SK-MEL-5 (cell line): ENCODE results near the gene CBLIF. TPM values are rescaled to one million over a fixed set of nuclear protein-coding genes. Genes with fewer than 3 reads are reported as not detected.

ENCODE experiments used
- total RNA-seq: library from RNA; depleted of rRNA; stranded (reverse); fragments of >200 nt; shearing (Covaris generic); gene quantifications from 2 replicates; pipeline ENCODE4 v1.2.3, GENCODE V29; 2014; rRNA removed

CBLIF gene
- total RNA-seq, 1 experiment from 2014 or later: 0.55 TPM

Other genes starting within 250 kb of the CBLIF start
- 17.8 and 21.1 TPM in 2 replicates for gene OSBP, start 229.7 kb downstream of the CBLIF start, total RNA-seq
- gene PATL1, start 176.5 kb downstream of the CBLIF start, total RNA-seq: 18.4 and 21.0 TPM in 2 replicates
- gene OR10V1, start 131.7 kb downstream of the CBLIF start, total RNA-seq: not detected in 2 replicates
- gene STX3, start 90.1 kb downstream of the CBLIF start, total RNA-seq: 75.8 and 82.8 TPM in 2 replicates
- 59.8 and 61.8 TPM in 2 replicates for gene MRPL16, start 34.7 kb downstream of the CBLIF start, total RNA-seq
- 219 and 227 TPM in 2 replicates for gene TCN1, start 21.0 kb upstream of the CBLIF start, total RNA-seq
- gene OOSP3, start 33.3 kb upstream of the CBLIF start, total RNA-seq: not detected in 2 replicates
- gene OOSP1, start 92.9 kb upstream of the CBLIF start, total RNA-seq: not detected in 2 replicates
- gene OOSP4A, start 118.5 kb upstream of the CBLIF start, total RNA-seq: not detected in 2 replicates
- not detected in 2 replicates for gene OOSP4B, start 171.7 kb upstream of the CBLIF start, total RNA-seq
- not detected in 2 replicates for gene OOSP2, start 194.9 kb upstream of the CBLIF start, total RNA-seq
- not detected in 2 replicates for gene MS4A3, start 211.2 kb upstream of the CBLIF start, total RNA-seq
- not detected in 2 replicates for gene MS4A2, start 243.2 kb upstream of the CBLIF start, total RNA-seq